Keratinocyte (primary cell): ENCODE measurements around the gene SRF. TPM values are rescaled to one million over a fixed set of nuclear protein-coding genes. Genes with fewer than 3 reads are reported as not detected.

Experiments
- DNase-seq: peaks from one replicate; pipeline ENCODE4 v3.0.0-alpha.2; 2011; ENCODE audit warnings: low read depth, missing footprints, low spot score
- FAIRE-seq: peaks from 2 replicates; lab custom pipeline; 2011; peaks lifted over from hg19 to GRCh38; lab: Jason Lieb, UNC
- H2AFZ ChIP-seq: 2 replicates; pipeline ENCODE4 v1.6.0; 2012; ENCODE audit warnings: low read length, control low read depth, inconsistent platforms; ENCODE audit not compliant: control insufficient read depth
- H3K27ac ChIP-seq: 2 replicates; pipeline ENCODE4 v1.5.1; 2011; ENCODE audit warnings: low read length; ENCODE audit not compliant: control insufficient read depth, insufficient read depth
- H3K27me3 ChIP-seq: 3 replicates; pipeline ENCODE4 v1.6.0; 2011; ENCODE audit warnings: low read length; ENCODE audit not compliant: control insufficient read depth, insufficient read depth; ENCODE audit errors: extremely low read depth
- H3K36me3 ChIP-seq, 2 experiments: 2 replicates in 1 of 2; 3 replicates in 1 of 2; pipeline ENCODE4 v1.5.1; 2011; ENCODE audit warnings: low read length in 2 of 2, mild to moderate bottlenecking in 1 of 2; ENCODE audit not compliant: control insufficient read depth in 2 of 2, insufficient read depth in 2 of 2; ENCODE audit errors: extremely low read depth in 1 of 2
- H3K4me1 ChIP-seq: 3 replicates; pipeline ENCODE4 v1.5.1; 2011; ENCODE audit warnings: low read length; ENCODE audit not compliant: control insufficient read depth, insufficient read depth; ENCODE audit errors: extremely low read depth
- H3K4me2 ChIP-seq: 3 replicates; pipeline ENCODE4 v1.6.0; 2011; ENCODE audit warnings: low read depth, low read length; ENCODE audit not compliant: control insufficient read depth, insufficient read depth; ENCODE audit errors: extremely low read depth
- H3K4me3 ChIP-seq, 3 experiments: fragments of 200-600 bp in 1 of 3; sonication (generic) in 1 of 3; 2 replicates in 2 of 3; 3 replicates in 1 of 3; pipeline ENCODE4 v1.5.1; 2011 to 2016; ENCODE audit warnings: low read length in 3 of 3, mild to moderate bottlenecking in 3 of 3, control low read depth in 2 of 3, inconsistent platforms in 1 of 3, low read depth in 1 of 3, mixed read lengths in 1 of 3, mixed run types in 1 of 3, moderate library complexity in 1 of 3; ENCODE audit not compliant: control insufficient read depth in 2 of 3, insufficient read depth in 2 of 3; ENCODE audit errors: extremely low read depth in 1 of 3
- H3K79me2 ChIP-seq: 2 replicates; pipeline ENCODE4 v1.6.0; 2012; ENCODE audit warnings: low read length; ENCODE audit not compliant: control insufficient read depth, insufficient read depth
- H3K9ac ChIP-seq: 3 replicates; pipeline ENCODE4 v1.6.0; 2011; ENCODE audit warnings: low read length; ENCODE audit not compliant: control insufficient read depth, insufficient read depth; ENCODE audit errors: extremely low read depth
- H3K9me1 ChIP-seq: 3 replicates; pipeline ENCODE4 v1.6.0; 2011; ENCODE audit warnings: low read length; ENCODE audit not compliant: control insufficient read depth, insufficient read depth; ENCODE audit errors: extremely low read depth
- H3K9me3 ChIP-seq: 2 replicates; pipeline ENCODE4 v1.5.1; 2012; ENCODE audit warnings: low read depth, low read length; ENCODE audit not compliant: control insufficient read depth
- H4K20me1 ChIP-seq: 3 replicates; pipeline ENCODE4 v1.6.0; 2011; ENCODE audit warnings: low read length; ENCODE audit not compliant: control insufficient read depth, insufficient read depth; ENCODE audit errors: extremely low read depth
- CTCF ChIP-seq, 3 experiments: IDR thresholded peaks in 1 of 3; conservative IDR thresholded peaks in 1 of 3; optimal IDR thresholded peaks in 1 of 3; 2 replicates in 2 of 3; 3 replicates in 1 of 3; pipeline versions ENCODE3 to v1.5.1; 2011; ENCODE audit warnings: low read length in 3 of 3, mild to moderate bottlenecking in 3 of 3, moderate library complexity in 2 of 3, control low read depth in 1 of 3, inconsistent platforms in 1 of 3; ENCODE audit not compliant: insufficient read depth in 2 of 3; ENCODE audit errors: extremely low read depth in 1 of 3
- EZH2 ChIP-seq: IDR thresholded peaks from one replicate; pipeline ENCODE4 v1.6.1; 2012; ENCODE audit warnings: inconsistent platforms, mild to moderate bottlenecking, low read length, moderate library complexity
- dilution Hi-C: fragments of 300-500 bp; cut with MboI; formaldehyde crosslinking; loops from one replicate; pipeline ENCODE4 v1.7.0; 2020; ENCODE audit warnings: low sequenced_read_pairs; ENCODE audit not compliant: extremely low pct_ligation_motif_present
- polyA plus RNA-seq, 5 experiments: library from polyadenylated mRNA; depleted of rRNA in 3 of 5; stranded (reverse) in 3 of 5; stranded (forward) in 1 of 5; unstranded in 1 of 5; fragments of >200 nt; gene quantifications; 1 replicate in 1 of 5; 2 replicates in 3 of 5; 3 replicates in 1 of 5; pipeline versions ENCODE4 v1.2.1 to v1.2.3, GENCODE V29; 2011 to 2012; ENCODE audit warnings: missing spikeins in 2 of 5, low read depth in 1 of 5, low replicate concordance in 1 of 5

Gene SRF
- polyA plus RNA-seq, 1 donor (not counting 4 experiments of a cell fraction or from before 2014, with no cell fraction given) = 28.5 TPM

GRCh38 chr6:43163899-43164298 is 7.2 kb upstream of the SRF start:
- H3K27me3 ChIP-seq = no peaks in the 10 kb centered on the region
- H3K4me3 ChIP-seq = no peak overlapping the region
- peaks cover 7 to 11% of the 10 kb centered on the region in 2 experiments for H3K36me3 ChIP-seq
- no peaks in the 10 kb centered on the region for H3K9me1 ChIP-seq
- TF ChIP-seq CTCF (optimal IDR thresholded peaks at IDR 0.05 in 1 of 3, IDR thresholded peaks at IDR 0.05 in 1 of 3, conservative IDR thresholded peaks at IDR 0.05 in 1 of 3; ENCODE audit: extremely low read depth in 1 of 3, insufficient read depth in 2 of 3, low read length in 3 of 3) (no peak), EZH2 (no peak)
- H3K4me2 ChIP-seq = no peak overlapping the region
- no peak overlapping the region for H2AFZ ChIP-seq
- DNase-seq = no peak
- no peak overlapping the region for H3K9ac ChIP-seq
- H3K4me1 ChIP-seq = no peaks in the 10 kb centered on the region
- no peak overlapping the region for H3K27ac ChIP-seq
- no peaks in the 10 kb centered on the region for H4K20me1 ChIP-seq
- H3K9me3 ChIP-seq = no peaks in the 10 kb centered on the region
- dilution Hi-C loops = no loop called here
- FAIRE-seq = no peak
- no peaks in the 10 kb centered on the region for H3K79me2 ChIP-seq

- TF ChIP-seq EZH2 = no peak
- TF ChIP-seq CTCF (optimal IDR thresholded peaks at IDR 0.05 in 1 of 3, IDR thresholded peaks at IDR 0.05 in 1 of 3, conservative IDR thresholded peaks at IDR 0.05 in 1 of 3; ENCODE audit: extremely low read depth in 1 of 3, insufficient read depth in 2 of 3, low read length in 3 of 3) = no peak
- FAIRE-seq = peak; percentile 13
- no peak for DNase-seq
- Histone ChIP-seq H4K20me1 (peaks cover 3% of the 10 kb centered on the region), H3K9me1 (no peaks in the 10 kb centered on the region), H2AFZ (peak overlapping the region; percentile 82), H3K4me1 (peaks cover 26% of the 10 kb centered on the region), H3K27ac (peak overlapping the region; percentile 80), H3K4me3 (peak overlapping the region; percentile 69 to 79 (median 78)), H3K36me3 (peaks cover 1 to 4% of the 10 kb centered on the region in 2 experiments), H3K9ac (peak overlapping the region; percentile 81), H3K9me3 (no peaks in the 10 kb centered on the region), H3K27me3 (no peaks in the 10 kb centered on the region), H3K79me2 (peaks cover 26% of the 10 kb centered on the region), H3K4me2 (peak overlapping the region; percentile 95)
- dilution Hi-C loops = no loop called here
Observed at GRCh38 chr6:43170417-43170930, 595 bp upstream of the SRF start.
